Measurements from ENCODE around the gene ANP32B. TPM values are rescaled to one million over a fixed set of nuclear protein-coding genes. Genes with fewer than 3 reads are reported as not detected.
"Not testable (repeated sequence)": the region's sequence is repeated elsewhere in the genome, so short reads cannot be mapped to it uniquely, and the experiment has no call there.

ANP32B gene
- total and polyA plus RNA-seq, 2 donors: 11.3 to 135 TPM

- Histone ChIP-seq H3K36me3 (ENCODE audit: insufficient read depth) (no peaks in the 10 kb centered on the region), H3K4me3 (ENCODE audit: low read depth, low read length) (no peak overlapping the region), H3K27ac (ENCODE audit: low read depth) (no peak overlapping the region), H3K4me1 (ENCODE audit: insufficient read depth) (no peaks in the 10 kb centered on the region)
- DNase-seq (ENCODE audit: extremely low spot score): no peak
- 64% methylated on average over 1 of the region's 1 CpG for WGBS
These were observed 7.8 kb upstream of the ANP32B start for GRCh38 chr9:97975376-97975775.

DNA sequence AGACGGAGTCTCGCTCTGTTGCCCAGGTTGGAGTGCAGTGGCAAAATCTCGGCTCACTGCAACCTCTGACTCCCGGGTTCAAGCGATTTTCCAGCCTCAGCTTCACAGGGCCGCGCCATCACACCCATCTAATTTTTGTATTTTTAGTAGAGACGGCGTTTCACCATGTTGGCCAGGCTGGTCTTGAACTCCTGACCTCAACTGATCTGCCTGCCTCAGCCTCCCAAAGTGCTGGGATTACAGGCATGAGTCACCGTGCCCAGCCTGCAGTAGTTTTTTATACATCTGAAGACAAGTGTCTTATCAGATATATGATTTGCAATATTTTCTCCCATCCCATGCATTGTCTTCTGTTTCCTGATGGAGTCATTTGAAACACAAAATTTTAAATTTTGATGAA lies 6.5 kb upstream of the ANP32B start:
- H3K4me1 ChIP-seq (ENCODE audit: insufficient read depth); DNase-seq (ENCODE audit: extremely low spot score); H3K27ac ChIP-seq (ENCODE audit: low read depth); H3K4me3 ChIP-seq (ENCODE audit: low read depth, low read length); H3K36me3 ChIP-seq (ENCODE audit: insufficient read depth): not testable (repeated sequence)
- WGBS: 89% methylated on average over 10 of the region's 10 CpGs

GRCh38 chr9:97978371-97979130 lies 4.6 kb upstream of the ANP32B start:
- no peak overlapping the region for H3K27ac ChIP-seq (ENCODE audit: low read depth)
- WGBS: 78% methylated on average over 3 of the region's 3 CpGs
- DNase-seq (ENCODE audit: extremely low spot score): no peak
- no peak overlapping the region for H3K4me3 ChIP-seq (ENCODE audit: low read depth, low read length)
- no peaks in the 10 kb centered on the region for H3K4me1 ChIP-seq (ENCODE audit: insufficient read depth)
- no peaks in the 10 kb centered on the region for H3K36me3 ChIP-seq (ENCODE audit: insufficient read depth)

DNA sequence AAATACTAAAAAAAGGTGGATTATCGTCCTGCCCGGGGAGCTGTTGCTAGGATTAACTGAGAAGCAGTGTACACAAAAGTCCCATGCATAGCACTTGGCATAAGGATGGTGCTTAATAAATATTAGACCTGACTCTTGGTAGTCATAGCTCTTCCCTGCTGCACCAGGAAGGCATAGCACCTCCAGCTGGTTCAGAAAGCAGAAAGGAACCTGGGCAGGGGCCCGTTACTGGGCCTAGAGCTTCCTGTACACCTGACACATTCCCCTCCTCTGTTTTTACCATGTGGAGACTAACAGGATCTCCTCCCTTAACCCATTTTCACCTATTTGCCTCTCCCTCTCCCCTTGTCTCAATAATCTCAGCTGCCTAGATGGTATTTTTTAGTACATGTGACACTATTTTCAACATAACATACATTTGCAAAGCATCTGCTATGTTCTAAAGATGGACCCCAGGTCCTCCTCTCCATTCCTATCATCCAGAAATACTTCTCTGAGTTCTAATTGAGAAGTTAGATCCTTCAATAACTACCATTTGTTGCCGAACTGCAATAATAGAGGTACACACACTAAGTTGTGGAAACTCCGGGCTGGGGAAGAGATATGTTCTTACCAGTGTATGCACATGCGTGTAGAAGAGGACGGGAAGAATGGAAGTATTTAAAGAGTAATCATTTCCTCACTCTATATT lies 3.2 kb upstream of the ANP32B start:
- H3K4me1 ChIP-seq (ENCODE audit: insufficient read depth): peaks cover 1% of the 10 kb centered on the region
- no peak for DNase-seq (ENCODE audit: extremely low spot score)
- WGBS: 79% methylated on average over 7 of the region's 7 CpGs
- H3K4me3 ChIP-seq (ENCODE audit: low read depth, low read length): no peak overlapping the region
- no peak overlapping the region for H3K27ac ChIP-seq (ENCODE audit: low read depth)
- H3K36me3 ChIP-seq (ENCODE audit: insufficient read depth): no peaks in the 10 kb centered on the region

DNA sequence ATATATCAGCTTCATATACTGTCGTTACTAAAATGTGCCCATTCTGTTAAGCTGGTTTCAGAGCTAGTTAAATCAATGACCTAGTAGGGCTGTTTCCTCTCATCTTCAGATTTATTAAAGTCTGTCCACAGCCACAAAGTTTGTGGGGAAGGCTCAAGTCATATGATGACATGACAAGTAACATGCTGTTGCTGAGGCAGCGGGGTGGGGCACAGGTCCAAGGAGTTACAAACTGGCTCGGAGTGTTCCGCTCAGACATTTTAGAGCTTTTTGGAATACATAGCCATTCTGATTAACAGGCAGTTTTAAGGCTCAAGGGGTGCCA lies 2.7 kb upstream of the ANP32B start:
- no peaks in the 10 kb centered on the region for H3K36me3 ChIP-seq (ENCODE audit: insufficient read depth)
- DNase-seq (ENCODE audit: extremely low spot score): no peak
- H3K4me1 ChIP-seq (ENCODE audit: insufficient read depth): peaks cover 3% of the 10 kb centered on the region
- no peak overlapping the region for H3K27ac ChIP-seq (ENCODE audit: low read depth)
- WGBS: 52% methylated on average over 4 of the region's 4 CpGs
- no peak overlapping the region for H3K4me3 ChIP-seq (ENCODE audit: low read depth, low read length)

- H3K27ac ChIP-seq (ENCODE audit: low read depth): no peak overlapping the region
- 60% methylated on average over 10 of the region's 10 CpGs for WGBS
- no peak for DNase-seq (ENCODE audit: extremely low spot score)
- no peak overlapping the region for H3K4me3 ChIP-seq (ENCODE audit: low read depth, low read length)
- no peaks in the 10 kb centered on the region for H3K36me3 ChIP-seq (ENCODE audit: insufficient read depth)
- peaks cover 3% of the 10 kb centered on the region for H3K4me1 ChIP-seq (ENCODE audit: insufficient read depth)
These were observed 2.0 kb upstream of the ANP32B start for GRCh38 chr9:97980918-97981845.

GRCh38 chr9:97981846-97982682 lies 1.1 kb upstream of the ANP32B start:
- no peak for DNase-seq (ENCODE audit: extremely low spot score)
- peaks cover 3% of the 10 kb centered on the region for H3K4me1 ChIP-seq (ENCODE audit: insufficient read depth)
- WGBS: 47% methylated on average over 15 of the region's 15 CpGs
- H3K27ac ChIP-seq (ENCODE audit: low read depth): peak overlapping the region; percentile 72
- H3K36me3 ChIP-seq (ENCODE audit: insufficient read depth): no peaks in the 10 kb centered on the region
- H3K4me3 ChIP-seq (ENCODE audit: low read depth, low read length): peak overlapping the region; percentile 100

DNA sequence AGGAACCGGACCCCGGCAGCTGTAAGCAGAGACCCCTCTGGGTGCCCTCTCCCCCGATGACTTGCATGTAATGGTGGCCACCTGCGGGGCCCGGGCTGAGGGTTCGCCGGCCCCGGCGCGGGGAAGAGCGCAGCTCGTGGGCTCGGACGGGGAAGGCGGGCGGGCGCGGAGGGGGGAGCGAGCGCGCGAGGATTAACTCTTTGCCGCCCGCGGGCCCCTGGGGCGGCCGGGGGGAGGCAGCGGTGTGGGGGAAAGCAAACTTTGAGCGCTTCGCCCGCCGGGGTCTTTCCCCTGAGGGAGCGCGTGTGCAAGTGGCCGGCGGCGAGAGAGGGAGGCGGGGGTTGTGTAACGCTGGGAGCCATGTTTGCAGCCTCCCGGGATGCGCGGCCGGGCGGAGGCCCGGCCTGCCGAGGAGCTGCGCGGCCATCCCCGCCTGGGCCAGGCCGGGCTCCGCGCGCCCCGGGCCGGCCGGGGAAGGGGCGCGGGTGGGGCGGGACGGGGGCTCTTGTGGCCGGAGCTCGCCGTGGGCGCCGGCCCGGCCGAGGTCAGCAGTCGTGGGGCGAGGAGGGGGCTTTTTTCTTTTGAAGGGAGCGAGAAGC lies 547 bp downstream of the ANP32B start:
- H3K4me3 ChIP-seq (ENCODE audit: low read depth, low read length): peak overlapping the region; percentile 100
- WGBS: under 1% methylated on average over 70 of the region's 70 CpGs
- H3K4me1 ChIP-seq (ENCODE audit: insufficient read depth): peaks cover 3% of the 10 kb centered on the region
- no peak for DNase-seq (ENCODE audit: extremely low spot score)
- peak overlapping the region; percentile 100 for H3K27ac ChIP-seq (ENCODE audit: low read depth)
- H3K36me3 ChIP-seq (ENCODE audit: insufficient read depth): no peaks in the 10 kb centered on the region

DNA sequence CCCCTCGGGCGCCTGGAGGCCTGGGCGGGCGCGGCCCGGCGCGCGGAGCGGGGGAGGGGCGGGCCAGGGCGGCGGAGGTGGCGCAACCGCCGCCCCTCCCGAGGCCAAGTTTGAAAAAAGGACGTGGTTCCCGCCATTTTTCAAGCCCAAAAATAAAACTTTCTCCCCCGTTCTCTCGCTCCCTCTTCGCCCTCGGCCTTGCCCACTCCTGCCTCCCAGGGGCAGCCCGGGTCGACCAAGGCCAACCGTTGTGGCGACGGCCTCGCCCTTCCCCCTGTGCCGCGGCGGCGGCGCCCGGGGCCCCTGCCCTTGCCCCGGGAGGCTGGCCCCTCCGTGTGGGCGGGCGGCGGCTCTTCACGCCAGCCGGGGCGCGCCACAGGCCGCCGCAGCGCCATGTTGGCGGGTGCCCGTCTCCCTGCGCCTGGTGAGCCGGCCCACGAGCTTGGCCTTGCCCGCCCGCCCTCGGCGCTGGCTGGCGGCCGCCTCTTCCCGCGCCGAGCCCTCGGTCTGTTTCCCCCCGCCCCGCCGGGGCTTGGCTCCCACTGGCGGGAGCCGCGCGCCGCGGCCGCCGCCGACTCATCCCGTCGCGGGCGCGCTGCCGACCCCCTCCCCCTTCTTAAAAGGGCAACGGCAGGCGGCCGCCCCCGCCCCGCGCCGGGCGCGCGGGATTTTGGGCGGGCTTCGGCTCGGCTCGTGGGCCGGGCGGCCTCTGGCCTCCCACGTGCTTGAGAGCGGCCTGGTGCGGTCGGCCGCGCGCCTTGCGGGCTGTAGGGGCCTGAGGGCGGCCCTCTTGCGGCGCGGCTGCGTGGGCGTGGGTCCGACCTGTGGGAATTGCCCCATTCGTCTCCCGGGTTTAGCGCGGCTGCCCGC lies 1.3 kb downstream of the ANP32B start:
- WGBS: under 1% methylated on average over 116 of the region's 116 CpGs

GRCh38 chr9:97985058-97985861 lies 2.1 kb downstream of the ANP32B start:
- peak overlapping the region; percentile 100 for H3K27ac ChIP-seq (ENCODE audit: low read depth)
- peak overlapping the region; percentile 100 for H3K4me3 ChIP-seq (ENCODE audit: low read depth, low read length)
- no peaks in the 10 kb centered on the region for H3K36me3 ChIP-seq (ENCODE audit: insufficient read depth)
- peaks cover 3% of the 10 kb centered on the region for H3K4me1 ChIP-seq (ENCODE audit: insufficient read depth)
- WGBS: 6% methylated on average over 59 of the region's 59 CpGs
- no peak for DNase-seq (ENCODE audit: extremely low spot score)

More for the DNA sequence above, 1.3 kb downstream of the ANP32B start:
- H3K4me1 ChIP-seq (ENCODE audit: insufficient read depth): peaks cover 3% of the 10 kb centered on the region
- DNase-seq (ENCODE audit: extremely low spot score): no peak
- peak overlapping the region; percentile 100 for H3K4me3 ChIP-seq (ENCODE audit: low read depth, low read length)
- H3K27ac ChIP-seq (ENCODE audit: low read depth): peak overlapping the region; percentile 100
- no peaks in the 10 kb centered on the region for H3K36me3 ChIP-seq (ENCODE audit: insufficient read depth)

- no peaks in the 10 kb centered on the region for H3K36me3 ChIP-seq (ENCODE audit: insufficient read depth)
- peaks cover 3% of the 10 kb centered on the region for H3K4me1 ChIP-seq (ENCODE audit: insufficient read depth)
- no peak overlapping the region for H3K27ac ChIP-seq (ENCODE audit: low read depth)
- 84% methylated on average over 5 of the region's 5 CpGs for WGBS
- DNase-seq (ENCODE audit: extremely low spot score): no peak
- H3K4me3 ChIP-seq (ENCODE audit: low read depth, low read length): no peak overlapping the region
These were observed 4.3 kb downstream of the ANP32B start for GRCh38 chr9:97987487-97987886.
